AG09319 (cell line): ENCODE measurements around the gene GNAI3.

ENCODE experiments used
- DNase-seq: peaks from one replicate; pipeline ENCODE4 v3.0.0-alpha.2; 2010; ENCODE audit warnings: low read depth; ENCODE audit errors: extremely low read depth
- CTCF ChIP-seq: IDR thresholded peaks from 2 replicates; pipeline ENCODE4 v1.5.1; 2011; ENCODE audit warnings: low read depth, mild to moderate bottlenecking, inconsistent platforms, low read length, moderate library complexity

Gene GNAI3

DNA sequence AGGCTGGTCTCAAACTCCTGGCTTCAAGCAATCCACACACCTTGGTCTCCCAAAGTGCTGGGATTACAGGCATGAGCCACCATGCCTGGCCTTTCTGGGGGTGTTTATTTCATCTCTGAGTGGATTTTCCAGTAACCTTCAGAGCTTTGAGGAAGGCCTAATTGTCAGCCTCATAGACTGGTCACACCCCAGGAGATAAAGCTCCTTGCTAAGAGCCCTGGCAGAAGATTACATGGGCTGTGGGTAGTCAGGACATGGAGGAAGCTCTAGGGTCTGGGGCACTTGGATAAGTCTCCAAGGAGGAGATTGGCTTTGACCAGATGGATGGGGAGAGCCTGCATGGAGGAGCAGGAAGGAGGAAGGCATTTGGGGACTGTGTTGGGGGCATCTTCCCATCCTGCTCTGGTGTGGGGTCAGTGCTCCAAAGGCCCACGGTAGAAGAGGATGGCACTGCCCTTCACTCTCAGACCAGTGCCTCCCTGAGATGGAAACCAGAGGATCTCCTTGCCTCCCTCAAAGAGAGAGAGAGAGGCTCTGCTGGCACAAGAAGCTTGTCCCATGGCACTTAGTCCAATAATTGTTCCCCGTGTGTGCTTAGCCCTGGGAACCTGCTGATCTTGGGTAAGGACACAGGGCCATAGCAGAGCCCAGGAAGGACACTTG is 92.8 kb downstream of the GNAI3 start:
- DNase-seq: no peak
- no peak for TF ChIP-seq CTCF

GRCh38 chr1:109641861-109642260 is 93.4 kb downstream of the GNAI3 start:
- DNase-seq: no peak
- no peak for TF ChIP-seq CTCF

DNA sequence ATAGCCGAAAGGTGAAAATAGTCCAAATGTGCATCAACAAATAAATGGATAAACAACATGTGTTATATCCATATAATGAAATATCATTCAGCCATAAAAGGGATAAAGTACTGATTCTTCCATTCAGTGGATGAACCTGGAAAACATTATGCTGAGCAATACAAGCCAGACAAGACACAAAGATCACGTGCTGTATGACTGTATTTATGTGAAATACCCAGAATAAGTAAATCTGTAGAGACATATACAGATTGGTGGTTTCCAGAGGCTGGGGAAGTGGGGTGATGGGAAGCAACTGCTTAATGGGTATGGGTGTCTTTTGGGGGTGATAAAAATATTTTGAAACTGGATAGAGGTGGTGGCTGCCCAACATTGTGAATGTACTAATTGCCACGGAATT is 94.2 kb downstream of the GNAI3 start:
- no peak for TF ChIP-seq CTCF
- DNase-seq: no peak

GRCh38 chr1:109643385-109644230 is 95.2 kb downstream of the GNAI3 start:
- TF ChIP-seq CTCF: peak; percentile 79
- DNase-seq: no peak

DNA sequence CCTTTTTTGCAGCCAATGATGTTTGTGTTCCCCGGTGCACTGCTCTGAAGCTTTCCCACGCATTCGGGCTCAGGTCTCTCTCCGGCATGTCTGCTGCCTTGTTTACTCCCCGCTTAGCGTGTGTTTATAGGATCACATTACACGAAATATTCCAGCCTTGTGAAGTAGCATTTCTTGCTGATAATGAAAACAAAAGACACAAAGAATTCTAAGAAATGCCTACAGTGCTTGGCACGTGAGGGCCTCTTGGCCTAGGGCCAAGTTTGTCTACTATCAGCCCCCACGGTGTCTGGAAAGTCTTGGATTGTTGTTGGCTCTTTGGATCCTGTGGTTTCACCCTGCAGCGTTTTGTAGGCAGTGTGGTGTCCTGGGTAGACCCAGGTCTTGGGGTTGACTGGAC is 96.3 kb downstream of the GNAI3 start:
- DNase-seq: no peak
- TF ChIP-seq CTCF: no peak

- DNase-seq: no peak
- peak; percentile 59 for TF ChIP-seq CTCF
Measured at GRCh38 chr1:109649491-109649914, 101.1 kb downstream of the GNAI3 start.

GRCh38 chr1:109650609-109651008 is 102.2 kb downstream of the GNAI3 start:
- DNase-seq: no peak
- no peak for TF ChIP-seq CTCF
